HCT116 (cell line): Measurements from ENCODE around the gene SBF2. TPM values are rescaled to one million over a fixed set of nuclear protein-coding genes. Genes with fewer than 3 reads are reported as not detected.

Experiments
- ATAC-seq: fragments of 200-7000 bp; cut with Tn5 transposase; 2 replicates; pipeline ENCODE4 v1.9.1; 2020; ENCODE audit warnings: mild to moderate bottlenecking, moderate library complexity
- BruUV-seq: library from RNA; stranded (reverse); fragments of 400-500 nt; replicated peaks from 2 replicates; lab custom pipeline; 2021; lab: Mats Ljungman, UMichigan
- CTCF ChIA-PET: fragments of 300-600 bp; sonication (Branson Sonifier 250); formaldehyde crosslinking; loops from one replicate; lab custom pipeline; 2021; ENCODE audit warnings: antibody characterized with exemption; lab: Charles Lee
- POLR2A ChIA-PET: fragments of 300-600, 350-600 bp; sonication (Branson Sonifier 250); formaldehyde crosslinking; loops from one replicate; lab custom pipeline; 2021; ENCODE audit warnings: antibody characterized with exemption; lab: Charles Lee
- RAD21 ChIA-PET, 2 experiments: fragments of 300-600 bp; sonication (Branson Sonifier 250); formaldehyde crosslinking; loops; one replicate each; lab custom pipeline; 2023; ENCODE audit warnings: low total read pairs in 2 of 2; ENCODE audit not compliant: uncharacterized antibody in 2 of 2, unreplicated experiment in 2 of 2, low non-redundant PET in 1 of 2; lab: Charles Lee
- DNase-seq: peaks from one replicate; pipeline ENCODE4 v3.0.0-alpha.2; 2010; ENCODE audit warnings: low read depth, low spot score
- H2AFZ ChIP-seq: fragments of 200-600 bp; shearing (Covaris generic), sonication (generic); 2 replicates; pipeline ENCODE4 v1.6.1; 2017; ENCODE audit warnings: low read depth, mixed run types, mixed read lengths, antibody characterized with exemption, low read length; ENCODE audit not compliant: poor library complexity, severe bottlenecking
- H3K27ac ChIP-seq: 2 replicates; pipeline ENCODE4 v1.5.1; 2012; ENCODE audit warnings: low read depth, low read length
- H3K27me3 ChIP-seq: fragments of 200-600 bp; sonication (generic); 2 replicates; pipeline ENCODE4 v1.6.1; 2016; ENCODE audit warnings: mixed run types, low read length, mixed read lengths; ENCODE audit not compliant: insufficient read depth
- H3K36me3 ChIP-seq, 2 experiments: fragments of 200-500 bp in 1 of 2; fragments of 200-600 bp in 1 of 2; sonication (Bioruptor generic) in 1 of 2; sonication (generic) in 1 of 2; 2 replicates each; pipeline versions ENCODE4 v1.5.1 to v1.6.1; 2014 to 2016; ENCODE audit warnings: low read length in 2 of 2, inconsistent platforms in 1 of 2, mixed read lengths in 1 of 2, mixed run types in 1 of 2; ENCODE audit not compliant: insufficient read depth in 2 of 2, control insufficient read depth in 1 of 2
- H3K4me1 ChIP-seq, 2 experiments: fragments of 200-600 bp in 1 of 2; sonication (generic) in 1 of 2; 2 replicates each; pipeline versions ENCODE4 v1.5.1 to v1.6.1; 2012 to 2017; ENCODE audit warnings: low read length in 2 of 2, inconsistent platforms in 1 of 2, mild to moderate bottlenecking in 1 of 2, mixed read lengths in 1 of 2, mixed run types in 1 of 2, moderate library complexity in 1 of 2; ENCODE audit not compliant: insufficient read depth in 2 of 2, control insufficient read depth in 1 of 2
- H3K4me2 ChIP-seq: fragments of 200-600 bp; sonication (generic); 2 replicates; pipeline ENCODE4 v1.6.1; 2017; ENCODE audit warnings: mixed run types, low read length, mixed read lengths
- H3K4me3 ChIP-seq, 2 experiments: fragments of 200-600 bp in 1 of 2; sonication (generic) in 1 of 2; replicated peaks in 1 of 2; 2 replicates each; pipeline ENCODE4 v1.5.1; 2011 to 2016; ENCODE audit warnings: low read length in 2 of 2, control low read depth in 1 of 2, low read depth in 1 of 2, mild to moderate bottlenecking in 1 of 2, mixed read lengths in 1 of 2, mixed run types in 1 of 2
- H3K79me2 ChIP-seq: fragments of 200-600 bp; sonication (generic); 2 replicates; pipeline ENCODE4 v1.6.1; 2017; ENCODE audit warnings: mild to moderate bottlenecking, mixed run types, low read length, moderate library complexity, mixed read lengths; ENCODE audit not compliant: insufficient read depth
- H3K9ac ChIP-seq: fragments of 200-600 bp; sonication (generic); 2 replicates; pipeline ENCODE4 v1.6.1; 2016; ENCODE audit warnings: low read length, mixed read lengths
- H3K9me2 ChIP-seq: fragments of 200-600 bp; sonication (generic), shearing (Covaris generic); 2 replicates; pipeline ENCODE4 v1.6.1; 2017; ENCODE audit warnings: mixed run types, mild to moderate bottlenecking, moderate library complexity; ENCODE audit not compliant: insufficient read depth
- H3K9me3 ChIP-seq, 2 experiments: fragments of 200-500 bp in 1 of 2; fragments of 200-600 bp in 1 of 2; sonication (Bioruptor generic) in 1 of 2; sonication (generic) in 1 of 2; 2 replicates each; pipeline ENCODE4 v1.6.1; 2014 to 2017; ENCODE audit warnings: low read length in 2 of 2, mixed read lengths in 2 of 2, inconsistent platforms in 1 of 2, low read depth in 1 of 2, mild to moderate bottlenecking in 1 of 2, mixed run types in 1 of 2, moderate library complexity in 1 of 2; ENCODE audit not compliant: control insufficient read depth in 1 of 2, insufficient read depth in 1 of 2
- H4K20me1 ChIP-seq: fragments of 200-600 bp; sonication (generic), shearing (Covaris generic); 2 replicates; pipeline ENCODE4 v1.6.1; 2017; ENCODE audit warnings: mixed run types, mild to moderate bottlenecking, moderate library complexity; ENCODE audit not compliant: insufficient read depth
- CEBPB ChIP-seq: IDR thresholded peaks from 2 replicates; pipeline ENCODE4 v1.6.1; 2012; ENCODE audit warnings: low read depth
- CTCF ChIP-seq, 3 experiments: fragments of 200-600 bp in 1 of 3; sonication (generic) in 1 of 3; IDR thresholded peaks in 2 of 3; conservative IDR thresholded peaks in 1 of 3; 2 replicates each; pipeline ENCODE4 v1.5.1; 2012 to 2017; ENCODE audit warnings: low read depth in 2 of 3, low read length in 2 of 3, antibody characterized with exemption in 1 of 3, borderline replicate concordance in 1 of 3, control low read depth in 1 of 3, mild to moderate bottlenecking in 1 of 3, mixed read lengths in 1 of 3, mixed run types in 1 of 3, moderate library complexity in 1 of 3; ENCODE audit not compliant: insufficient read depth in 1 of 3
- EGR1 ChIP-seq: IDR thresholded peaks from 2 replicates; pipeline ENCODE4 v1.6.1; 2012; ENCODE audit warnings: low read depth
- ELF1 ChIP-seq: IDR thresholded peaks from 2 replicates; pipeline ENCODE4 v1.6.1; 2012; ENCODE audit warnings: low read depth, borderline replicate concordance
- EZH2 ChIP-seq: fragments of 200-600 bp; sonication (generic); IDR thresholded peaks from 2 replicates; pipeline ENCODE4 v1.6.1; 2017; ENCODE audit warnings: antibody characterized with exemption, mixed run types
- EZH2phosphoT487 ChIP-seq: fragments of 200-600 bp; IDR thresholded peaks from 2 replicates; pipeline ENCODE4 v1.6.1; 2018; ENCODE audit warnings: antibody characterized with exemption, borderline replicate concordance
- FOSL1 ChIP-seq: IDR thresholded peaks from 2 replicates; pipeline ENCODE4 v1.6.1; 2012; ENCODE audit warnings: low read depth
- MAX ChIP-seq: IDR thresholded peaks from 2 replicates; pipeline ENCODE4 v1.6.1; 2012
- POLR2A ChIP-seq: IDR thresholded peaks from 2 replicates; pipeline ENCODE4 v1.7.0; 2011; ENCODE audit warnings: borderline replicate concordance; ENCODE audit not compliant: insufficient read depth, insufficient read length; ENCODE audit errors: extremely low read depth
- RAD21 ChIP-seq: IDR thresholded peaks from 2 replicates; pipeline ENCODE4 v1.6.1; 2012; ENCODE audit warnings: low read depth, mild to moderate bottlenecking
- SP1 ChIP-seq: IDR thresholded peaks from 2 replicates; pipeline ENCODE4 v1.6.1; 2012; ENCODE audit warnings: low read depth
- TCF7L2 ChIP-seq: IDR thresholded peaks from 2 replicates; pipeline ENCODE4 v1.7.0; 2011; ENCODE audit warnings: borderline replicate concordance, inconsistent platforms; ENCODE audit not compliant: insufficient read depth, insufficient read length; ENCODE audit errors: extremely low read depth
- YY1 ChIP-seq: IDR thresholded peaks from 2 replicates; pipeline ENCODE4 v1.6.1; 2011; ENCODE audit warnings: low read length, low read depth, moderate library complexity, mild to moderate bottlenecking; ENCODE audit not compliant: insufficient replicate concordance; ENCODE audit errors: extremely low read depth
- ZBTB33 ChIP-seq: IDR thresholded peaks from 2 replicates; pipeline ENCODE4 v1.6.1; 2011; ENCODE audit warnings: mild to moderate bottlenecking, low read length, moderate library complexity; ENCODE audit not compliant: insufficient replicate concordance; ENCODE audit errors: extremely low read depth
- ZFX ChIP-seq: fragments of 450-650 bp; IDR thresholded peaks from 2 replicates; pipeline ENCODE4 v1.6.1; 2017
- intact Hi-C: fragments of 100-400 bp; cut with micrococcal nuclease; formaldehyde crosslinking; loops from 2 replicates; pipeline ENCODE4 v1.10.0; 2022
- total RNA-seq: library from RNA; stranded (reverse); gene quantifications from one replicate; pipeline ENCODE4 v1.2.1, GENCODE V29; 2021; ENCODE audit not compliant: unreplicated experiment

Gene SBF2
- total RNA-seq, 1 experiment from 2014 or later = 35.0 TPM

GRCh38 chr11:9732453-9732852, 561.6 kb downstream of the SBF2 start:
- Histone ChIP-seq H3K79me2 (no peaks in the 10 kb centered on the region), H3K36me3 (peaks cover 0 to 5% of the 10 kb centered on the region in 2 experiments; a peak in 1 of 4 replicates), H2AFZ (no peak overlapping the region), H3K27me3 (no peaks in the 10 kb centered on the region), H3K27ac (no peak overlapping the region), H3K9me3 (no peaks in the 10 kb centered on the region), H3K4me1 (no peaks in the 10 kb centered on the region), H3K4me3 (no peak overlapping the region), H3K9me2 (no peaks in the 10 kb centered on the region), H4K20me1 (no peaks in the 10 kb centered on the region), H3K4me2 (no peak overlapping the region), H3K9ac (no peak overlapping the region)
- POLR2A ChIA-PET = interaction anchor here (1.2 kb wide), 1 partner anchor 16 kb away, joined by 3 read pairs; no protein-coding TSS in a partner anchor
- ATAC-seq (no peak), DNase-seq (no peak)
- no peak for TF ChIP-seq FOSL1
- TF ChIP-seq CEBPB = no peak
- no peak for TF ChIP-seq SP1
- no peak for TF ChIP-seq RAD21
- no peak for TF ChIP-seq POLR2A
- no peak for TF ChIP-seq YY1
- no peak for TF ChIP-seq EZH2
- no peak for TF ChIP-seq TCF7L2
- TF ChIP-seq MAX = no peak
- no peak for TF ChIP-seq EZH2phosphoT487
- TF ChIP-seq ZFX = no peak
- TF ChIP-seq CTCF (IDR thresholded peaks at IDR 0.05 in 2 of 3, conservative IDR thresholded peaks at IDR 0.05 in 1 of 3; ENCODE audit: borderline replicate concordance in 1 of 3, insufficient read depth in 1 of 3, low read depth in 2 of 3, low read length in 2 of 3) = no peak
- TF ChIP-seq EGR1 = no peak
- TF ChIP-seq ELF1 = no peak
- no peak for TF ChIP-seq ZBTB33
- BruUV-seq = no TSS peak
- intact Hi-C loops = no loop called here
- RAD21 ChIA-PET = no interaction called here
- CTCF ChIA-PET = no interaction called here
